GM19023 (cell line): ENCODE results near the gene CCDC6.

ENCODE experiments used
- ATAC-seq: cut with Tn5 transposase; IDR thresholded peaks from one replicate; pipeline ENCODE4 v1.9.1; 2021; ENCODE audit warnings: mild to moderate bottlenecking, moderate library complexity; ENCODE audit not compliant: unreplicated experiment

The CCDC6 gene

GRCh38 chr10:59856104-59856503, 50.3 kb downstream of the CCDC6 start:
- ATAC-seq: no peak

- ATAC-seq: no peak
Observed at GRCh38 chr10:59854571-59854970, 51.8 kb downstream of the CCDC6 start.

DNA sequence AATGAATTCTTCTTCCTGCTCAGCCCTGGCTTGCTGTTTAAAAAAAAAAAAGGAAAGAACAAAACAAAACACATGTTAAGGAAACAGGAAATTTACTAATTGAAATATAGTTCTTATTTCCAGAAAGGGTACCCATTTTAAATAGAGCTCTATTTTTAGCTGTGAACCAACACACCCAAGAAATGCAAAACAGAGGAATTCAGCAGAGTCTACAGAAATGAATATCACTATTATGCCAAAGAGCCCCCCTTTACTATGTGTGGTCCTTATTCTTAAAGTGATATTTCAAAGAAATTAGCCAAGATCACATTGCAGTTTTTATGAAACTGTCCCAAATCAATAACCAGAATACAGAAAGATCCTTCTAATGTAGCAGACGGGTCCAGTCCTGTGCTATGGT, 53.7 kb downstream of the CCDC6 start:
- no peak for ATAC-seq

- ATAC-seq: no peak
Observed at GRCh38 chr10:59851864-59852263, 54.5 kb downstream of the CCDC6 start.

DNA sequence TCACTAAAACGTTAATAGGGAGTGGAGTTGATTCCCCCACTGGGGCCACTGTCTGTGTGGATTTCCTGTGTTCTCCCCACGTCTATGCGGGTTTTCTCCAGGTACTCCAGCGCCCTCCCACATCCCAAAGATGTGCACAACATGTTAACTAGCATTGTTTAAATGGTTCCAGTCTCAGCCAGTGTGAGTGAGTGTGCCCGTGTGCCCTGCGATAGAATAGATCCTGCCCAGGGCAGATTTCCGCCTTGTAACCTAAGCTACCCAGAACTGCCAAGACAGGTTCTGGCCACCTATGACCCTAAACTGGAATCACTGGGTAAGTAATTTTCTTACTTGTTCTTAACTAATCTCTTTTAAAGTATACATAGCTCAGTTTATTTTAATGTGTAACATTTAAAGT, 58.5 kb downstream of the CCDC6 start:
- ATAC-seq: no peak

- ATAC-seq: no peak
Observed at GRCh38 chr10:59847326-59847725, 59.0 kb downstream of the CCDC6 start.

GRCh38 chr10:59844436-59844835, 61.9 kb downstream of the CCDC6 start:
- ATAC-seq: no peak

DNA sequence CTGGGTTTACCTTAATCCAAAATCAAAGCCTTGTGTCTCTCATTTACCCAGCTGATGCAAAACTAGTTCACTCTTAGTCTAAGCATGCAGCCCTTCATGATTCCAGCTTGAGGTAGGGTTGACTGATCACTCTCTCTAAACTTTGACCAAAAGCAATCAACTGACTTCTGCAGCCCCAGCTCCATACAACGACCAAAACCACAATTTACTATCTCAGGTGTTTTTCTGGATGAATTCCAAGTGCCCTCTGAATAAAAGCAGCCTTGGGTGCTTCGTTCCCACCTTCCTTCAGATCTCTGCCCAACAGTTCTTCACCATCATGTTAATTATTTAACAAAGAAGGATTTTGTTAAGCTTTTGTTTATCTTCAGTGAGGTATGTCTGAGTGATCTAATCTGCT, 62.6 kb downstream of the CCDC6 start:
- no peak for ATAC-seq

DNA sequence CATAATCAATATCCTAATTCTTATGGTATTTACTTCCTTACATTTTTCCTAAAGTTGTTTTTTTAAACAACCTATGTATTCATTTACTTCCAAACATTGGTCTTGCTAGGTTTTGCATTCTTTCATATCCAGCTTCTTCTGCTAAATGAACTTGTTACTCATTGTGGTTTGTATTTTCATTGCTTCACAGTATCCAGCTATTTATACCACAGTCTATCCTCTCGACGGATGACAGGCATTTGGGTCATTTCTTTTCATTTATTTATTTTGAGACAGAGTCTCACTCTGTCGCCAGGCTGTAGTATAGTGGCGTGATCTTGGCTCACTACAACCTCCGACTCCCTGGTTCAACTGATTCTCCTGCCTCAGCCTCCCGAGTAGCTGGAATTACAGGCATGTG, 66.8 kb downstream of the CCDC6 start:
- ATAC-seq: no peak

- ATAC-seq: no peak
Observed at GRCh38 chr10:59838085-59838789, 68.1 kb downstream of the CCDC6 start.

- ATAC-seq: no peak
Observed at GRCh38 chr10:59833810-59834209, 72.5 kb downstream of the CCDC6 start.

DNA sequence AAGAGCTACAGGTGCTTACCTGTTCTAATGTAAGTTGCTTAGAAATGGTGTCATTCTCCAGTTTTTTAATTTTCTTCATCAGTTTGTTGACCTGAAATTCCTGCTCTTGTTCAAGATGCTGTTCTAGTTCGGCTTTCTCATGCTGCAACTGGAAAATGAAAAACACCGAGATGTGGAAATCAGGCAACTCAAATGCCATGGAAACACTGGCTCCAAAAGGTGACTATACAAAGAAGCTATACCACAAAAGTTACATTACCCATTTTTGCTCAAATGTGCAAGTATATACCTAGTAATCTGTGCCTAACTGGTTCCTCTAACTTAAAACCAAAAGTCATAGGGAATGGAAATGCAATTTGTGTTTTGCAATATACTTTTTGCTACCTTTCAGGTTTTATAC, 73.8 kb downstream of the CCDC6 start:
- ATAC-seq: no peak

GRCh38 chr10:59831658-59832503, 74.5 kb downstream of the CCDC6 start:
- no peak for ATAC-seq

- ATAC-seq: no peak
Observed at GRCh38 chr10:59830601-59831259, 75.6 kb downstream of the CCDC6 start.

DNA sequence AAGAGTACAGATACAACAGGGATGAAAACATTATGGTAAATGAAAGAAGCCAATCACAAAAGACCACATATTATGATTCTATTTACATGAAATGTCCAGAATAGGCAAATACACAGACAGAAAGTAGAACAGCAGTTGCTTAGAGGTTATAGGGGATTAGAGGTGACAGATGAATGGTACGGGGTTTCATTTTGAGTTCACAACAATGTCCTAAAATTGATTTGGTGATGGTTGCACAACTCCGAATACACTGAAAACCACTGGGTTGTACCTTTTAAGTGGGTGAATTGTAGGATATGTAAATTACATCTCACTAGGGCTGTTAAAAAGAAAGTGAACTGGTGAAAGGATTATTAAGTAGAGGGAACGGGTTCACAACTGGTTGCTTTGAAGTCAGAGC, 76.8 kb downstream of the CCDC6 start:
- ATAC-seq: peak; percentile 71

GRCh38 chr10:59829024-59829423, 77.3 kb downstream of the CCDC6 start:
- peak; percentile 36 for ATAC-seq

- ATAC-seq: no peak
Observed at GRCh38 chr10:59825932-59826331, 80.4 kb downstream of the CCDC6 start.

DNA sequence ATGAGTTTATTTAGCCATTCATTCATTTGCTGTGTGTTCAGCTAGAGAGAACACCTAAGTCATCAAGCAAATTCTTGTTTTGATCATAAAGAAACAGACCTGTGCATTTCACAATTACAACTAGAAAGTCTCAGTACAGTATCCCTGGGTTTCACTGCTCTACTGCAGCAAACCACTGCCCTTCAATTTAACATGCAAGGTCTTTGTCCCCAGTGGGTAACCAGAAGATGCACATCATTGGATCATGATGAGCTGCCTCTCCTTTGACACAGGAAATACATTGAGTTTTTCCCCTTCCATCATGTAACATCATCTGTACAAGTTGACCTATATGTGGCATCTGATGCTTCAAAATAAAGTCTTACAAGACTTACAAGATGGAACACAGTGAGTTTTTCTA, 82.6 kb downstream of the CCDC6 start:
- no peak for ATAC-seq

DNA sequence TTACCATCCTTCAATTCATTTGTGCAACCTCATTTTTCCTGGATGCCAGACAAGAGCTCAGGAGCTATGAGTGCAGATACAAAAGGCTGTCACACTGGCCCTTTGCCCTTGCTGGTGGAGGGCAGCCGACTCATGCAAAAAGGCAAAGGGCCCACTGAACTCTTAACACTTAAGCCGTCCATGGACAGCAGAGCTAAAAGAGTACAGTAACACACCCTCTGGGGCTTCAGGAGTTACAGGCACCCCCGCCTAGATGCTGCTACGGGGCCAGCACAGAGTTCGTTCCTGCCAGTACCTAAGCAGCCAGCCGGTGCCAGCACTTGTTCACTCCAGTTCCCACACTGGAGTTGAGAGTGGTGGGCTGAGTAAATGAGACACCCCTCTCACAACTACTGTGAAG, 83.2 kb downstream of the CCDC6 start:
- ATAC-seq: no peak

DNA sequence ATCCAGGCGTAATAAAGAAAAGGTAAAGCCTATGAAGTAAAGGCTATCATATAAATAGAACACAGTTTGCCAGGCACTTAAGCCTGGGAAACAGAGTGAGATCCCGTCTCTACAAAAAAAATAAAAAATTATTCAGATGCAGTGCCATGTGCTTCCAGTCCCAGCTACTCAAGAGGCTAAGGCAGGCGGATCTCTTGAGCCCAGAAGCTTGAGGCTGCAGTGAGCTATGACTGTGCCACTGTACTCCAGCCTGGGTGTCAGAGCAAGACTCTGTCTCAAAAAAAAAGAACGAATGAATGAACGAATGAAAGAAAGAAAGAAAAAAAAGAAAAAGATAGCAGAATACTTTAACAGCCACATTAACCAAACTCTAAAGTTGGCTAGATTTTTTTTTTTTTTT, 85.9 kb downstream of the CCDC6 start:
- ATAC-seq: no peak

- ATAC-seq: no peak
Observed at GRCh38 chr10:59819683-59820082, 86.7 kb downstream of the CCDC6 start.

DNA sequence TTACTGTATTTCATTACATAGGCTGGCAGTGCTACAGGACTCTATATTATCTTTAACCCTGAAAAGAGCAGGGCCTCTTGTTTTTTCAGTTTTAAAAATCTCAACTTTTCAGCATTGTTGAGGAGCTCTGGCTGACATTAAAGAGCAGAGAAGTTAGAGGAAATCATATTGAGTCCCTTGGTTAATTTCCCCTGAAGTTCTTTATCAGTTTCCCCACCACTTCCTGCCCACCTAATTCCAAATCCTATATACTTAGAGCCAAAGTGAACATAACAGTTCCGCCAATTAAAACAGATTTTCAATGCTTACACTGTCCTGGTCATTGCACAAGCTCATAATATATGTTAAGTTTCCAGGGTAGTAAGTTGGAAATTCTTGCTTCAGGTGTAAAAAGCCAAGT, 87.1 kb downstream of the CCDC6 start:
- ATAC-seq: no peak
